ENCODE data around the gene GEMIN7.
A peak's percentile ranks its signal among the peaks of the same experiment; 100 is the strongest.

Gene GEMIN7

DNA sequence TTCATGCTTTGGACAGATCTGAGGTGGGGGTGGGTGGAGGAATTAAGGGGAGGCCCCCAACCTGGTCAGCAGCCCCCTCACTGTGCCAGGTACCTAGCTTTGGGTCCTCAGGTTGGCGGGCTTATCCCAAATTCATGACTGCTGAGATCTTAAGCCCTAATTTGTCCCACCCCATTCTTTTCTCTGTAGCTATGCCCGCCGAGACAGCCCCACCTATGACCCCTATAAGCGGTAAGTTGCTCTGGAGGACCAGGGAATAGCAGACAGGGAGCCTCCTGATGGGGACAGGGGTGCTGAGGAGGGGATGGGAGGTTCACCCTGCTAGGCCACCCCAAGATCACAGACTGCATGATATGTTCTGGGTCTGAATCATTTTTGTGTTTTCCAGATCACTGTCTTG lies 17.1 kb upstream of the GEMIN7 start:
- no peak for DNase-seq (ENCODE audit: low read depth in 3 of 3)

GRCh38 chr19:45063851-45064801 lies 14.9 kb upstream of the GEMIN7 start:
- DNase-seq (ENCODE audit: low read depth in 3 of 3), result no peak

DNA sequence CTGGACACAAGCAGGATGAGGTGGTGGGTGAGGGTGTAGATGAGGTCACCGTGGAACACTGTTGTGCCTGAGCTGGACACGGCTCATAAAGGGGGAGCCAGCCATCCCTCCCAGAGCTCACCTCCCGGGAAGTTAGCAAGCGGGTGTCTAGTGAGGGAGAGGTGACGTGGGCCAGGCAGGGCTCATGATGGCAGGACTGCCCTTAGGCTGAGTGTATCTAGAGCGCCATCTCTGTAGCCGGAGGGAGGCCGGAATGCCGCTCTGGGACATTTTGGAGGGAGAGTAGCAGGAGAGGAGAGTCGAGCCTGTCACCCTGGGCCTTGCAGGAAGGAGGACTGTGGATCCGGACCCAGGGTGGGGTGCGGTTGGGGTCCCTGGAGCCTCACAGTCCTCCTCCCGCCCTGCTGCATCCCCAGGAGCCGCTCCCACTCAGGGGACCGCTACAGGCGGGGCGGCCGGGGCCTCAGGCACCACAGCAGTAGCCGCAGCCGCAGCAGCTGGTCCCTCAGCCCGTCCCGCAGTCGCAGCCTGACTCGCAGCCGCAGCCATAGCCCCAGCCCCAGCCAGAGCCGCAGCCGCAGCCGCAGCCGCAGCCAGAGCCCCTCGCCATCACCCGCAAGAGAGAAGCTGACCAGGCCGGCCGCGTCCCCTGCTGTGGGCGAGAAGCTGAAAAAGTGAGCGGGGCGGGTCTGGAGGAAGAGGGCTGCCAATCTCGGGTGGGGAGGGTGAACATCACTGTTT lies 12.0 kb upstream of the GEMIN7 start:
- no peak for DNase-seq (ENCODE audit: low read depth in 3 of 3)

DNA sequence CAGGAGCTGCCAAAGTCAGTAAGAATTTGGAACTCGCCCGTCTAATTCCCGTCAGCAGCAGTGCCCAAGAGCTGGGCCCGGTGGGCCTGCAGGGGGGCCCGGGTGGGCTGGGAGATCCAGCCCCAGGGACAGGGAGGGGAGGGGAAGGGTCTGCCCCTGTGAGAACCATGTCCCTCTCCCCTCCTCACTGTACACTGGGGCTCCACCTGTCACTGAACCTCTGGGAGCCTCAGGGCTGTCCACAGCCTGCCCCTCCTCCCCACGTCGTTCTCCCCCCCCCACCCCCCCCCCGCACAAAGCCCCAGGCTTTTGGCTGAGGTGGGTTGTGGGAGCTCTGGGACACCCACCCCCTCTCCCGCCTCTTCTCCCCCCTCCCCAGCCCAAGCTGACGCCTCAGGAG lies 11.0 kb upstream of the GEMIN7 start:
- no peak for DNase-seq (ENCODE audit: low read depth in 3 of 3)

DNA sequence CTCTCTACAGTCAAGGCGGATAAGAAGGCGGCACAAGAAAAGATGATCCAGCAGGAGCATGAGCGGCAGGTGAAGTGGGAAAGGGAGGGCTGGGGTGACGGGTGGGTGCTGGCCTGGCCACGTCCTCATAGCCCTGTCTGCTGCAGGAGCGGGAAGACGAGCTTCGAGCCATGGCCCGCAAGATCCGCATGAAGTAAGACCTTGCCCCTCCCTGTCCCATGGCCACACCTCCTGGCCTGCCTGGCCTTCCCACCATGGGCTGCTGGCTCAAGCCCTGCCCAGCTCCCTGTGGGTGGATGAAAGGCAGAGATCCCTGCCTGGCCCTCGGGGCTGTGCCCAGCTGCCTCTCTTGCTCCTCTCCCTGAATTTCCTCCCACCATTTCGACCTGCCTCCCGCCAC lies 10.0 kb upstream of the GEMIN7 start:
- no peak for DNase-seq (ENCODE audit: low read depth in 3 of 3)

DNA sequence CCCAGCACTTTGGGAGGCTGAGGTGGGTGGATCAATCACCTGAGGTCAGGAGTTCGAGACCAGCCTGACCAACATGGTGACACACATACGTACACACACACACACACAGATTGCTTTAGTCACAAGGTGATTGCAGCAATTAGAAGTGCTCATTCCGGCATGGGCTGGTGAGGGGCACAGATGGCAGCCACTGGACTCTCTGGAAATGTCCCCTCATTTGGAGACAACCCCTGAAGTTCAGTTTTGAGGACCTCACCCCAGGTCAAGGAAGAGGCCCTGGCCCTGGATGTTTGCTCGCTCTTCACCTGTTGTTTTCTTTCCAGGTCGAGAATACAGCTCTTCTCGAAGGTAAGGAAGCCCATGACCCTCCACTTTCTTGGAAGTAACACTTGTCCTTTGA lies 8.8 kb upstream of the GEMIN7 start:
- DNase-seq (ENCODE audit: low read depth in 3 of 3), result no peak

- DNase-seq (ENCODE audit: low read depth in 3 of 3), result no peak
Measured at GRCh38 chr19:45070861-45071544, 8.1 kb upstream of the GEMIN7 start.

GRCh38 chr19:45071545-45071938 lies 7.5 kb upstream of the GEMIN7 start:
- no peak for DNase-seq (ENCODE audit: low read depth in 3 of 3)

DNA sequence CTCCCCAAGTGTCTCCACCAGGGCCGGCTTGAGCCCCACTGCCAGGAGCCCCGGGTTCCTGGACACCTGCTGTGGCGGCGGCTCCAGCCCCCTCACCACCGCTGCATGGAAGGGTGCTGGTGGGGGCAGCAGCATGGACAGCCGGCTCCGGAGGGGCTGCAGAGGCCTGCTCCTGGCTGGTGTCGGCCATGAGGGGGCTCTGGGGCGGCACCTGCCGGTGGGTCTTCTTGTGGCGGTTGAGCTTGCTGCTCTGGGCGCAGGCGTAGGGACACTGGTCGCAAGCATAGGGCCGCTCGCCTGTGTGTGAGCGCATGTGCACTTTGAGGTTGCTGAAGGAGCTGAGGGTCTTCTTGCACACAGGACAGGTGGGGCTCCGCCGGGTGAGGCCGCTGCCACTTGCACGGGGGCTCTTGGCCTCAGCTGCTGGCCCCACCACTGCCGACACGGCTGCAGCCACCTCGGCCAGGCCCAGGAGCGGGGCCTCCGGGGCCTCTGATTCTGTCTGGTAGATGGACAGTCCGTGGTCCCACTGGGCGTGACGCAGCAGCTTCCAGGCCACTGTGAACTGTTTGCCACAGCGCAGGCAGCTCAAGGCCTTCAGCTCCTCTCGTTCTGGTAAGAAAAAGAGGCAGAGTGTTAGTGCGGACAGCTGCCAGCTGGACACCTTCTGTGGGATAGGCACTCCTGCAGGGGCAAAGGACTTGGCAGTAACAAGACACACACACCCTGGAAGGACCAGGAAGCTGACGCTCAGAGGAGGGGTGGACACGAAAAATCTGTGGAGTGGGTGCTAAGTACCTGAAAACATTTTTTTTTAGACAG lies 6.9 kb upstream of the GEMIN7 start:
- DNase-seq (ENCODE audit: low read depth in 3 of 3), result no peak

- DNase-seq (ENCODE audit: low read depth in 3 of 3), result no peak
Measured at GRCh38 chr19:45074744-45075300, 4.2 kb upstream of the GEMIN7 start.

DNA sequence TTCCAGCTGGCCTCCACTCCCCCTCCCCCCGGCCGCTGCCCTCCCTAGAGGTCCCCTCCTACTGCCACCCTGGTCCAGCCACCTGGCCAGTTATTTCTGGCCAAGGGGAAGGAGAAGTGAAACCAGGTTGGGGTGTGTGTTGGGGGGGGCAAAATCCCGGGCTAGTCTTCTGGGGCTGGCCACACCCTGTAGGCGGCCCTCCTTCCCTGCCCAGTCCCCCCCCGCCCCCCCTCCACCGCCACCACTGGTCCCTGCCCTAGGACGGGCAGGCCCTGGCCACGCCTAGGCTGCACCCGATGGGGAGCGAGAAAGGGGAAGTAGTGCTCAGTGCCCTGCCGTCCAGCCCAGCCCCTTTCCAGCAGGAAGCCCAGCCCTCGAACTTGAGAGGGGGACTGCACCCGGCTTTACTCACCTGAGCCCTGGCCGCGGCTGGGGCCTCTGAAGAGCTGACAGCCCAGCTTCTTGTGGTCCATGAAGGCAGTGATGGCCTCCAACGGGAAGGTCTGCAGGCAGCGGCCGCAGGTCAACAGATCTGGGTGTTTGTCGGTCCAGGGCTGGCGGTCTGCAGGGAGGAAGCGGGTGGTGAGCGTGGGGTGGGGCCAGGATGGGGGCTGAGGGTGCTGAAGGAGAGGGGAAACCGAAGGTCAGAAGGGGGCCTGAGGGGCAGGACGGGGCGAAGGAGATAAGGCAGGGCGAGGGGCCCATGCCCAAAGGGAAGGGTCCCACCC lies 3.6 kb upstream of the GEMIN7 start:
- DNase-seq (ENCODE audit: low read depth in 3 of 3), result peak in 1 of 3 experiments; percentile 34

DNA sequence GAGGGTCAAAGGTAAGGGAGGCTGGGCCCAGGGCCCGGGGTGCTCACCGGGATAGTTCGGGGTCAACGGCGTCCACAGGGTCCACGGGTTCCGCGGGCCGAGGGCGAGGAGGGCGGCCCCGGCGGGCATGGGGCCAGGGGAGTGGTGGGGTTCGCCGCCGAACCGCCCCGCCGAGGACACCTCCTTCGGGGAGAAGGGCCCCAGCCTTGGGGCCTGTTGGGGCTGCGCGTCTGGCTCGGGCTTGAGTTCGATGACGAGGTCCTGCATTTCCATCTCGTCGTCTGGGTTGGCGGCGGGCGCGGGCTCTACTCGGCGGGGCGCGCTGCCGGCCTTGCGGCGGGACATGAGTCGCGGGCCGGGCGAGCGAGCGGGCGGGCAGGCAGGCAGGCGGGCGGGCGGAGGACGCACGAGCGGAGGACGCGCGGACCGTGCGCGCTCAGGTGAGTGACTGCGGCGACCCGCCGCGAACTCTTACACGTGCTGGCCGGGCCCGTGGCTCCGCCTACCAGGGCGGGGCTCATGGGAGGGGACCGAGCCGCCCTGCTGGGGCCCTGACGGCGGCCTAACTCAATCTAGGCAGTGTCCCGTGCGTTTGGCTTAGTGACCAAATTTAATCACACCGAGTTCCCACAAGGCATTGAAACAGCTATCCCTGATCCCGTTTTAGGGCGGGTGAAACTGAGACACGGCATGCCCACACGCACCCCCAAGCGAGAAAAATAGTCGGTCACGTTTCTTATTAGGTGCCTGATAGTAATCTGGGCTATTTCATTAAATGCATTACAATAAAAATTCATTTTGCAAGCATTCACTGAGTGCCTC lies 2.8 kb upstream of the GEMIN7 start, which contains the start of gene ZNF296:
Gene ZNF296 (minus strand): TSS at position 450 of the 822 bp plus-strand sequence. CDS start 105 bp downstream, at position 345.
- peak; percentile 54 to 85 (median 71) for DNase-seq (ENCODE audit: low read depth in 3 of 3)

- no peak for DNase-seq (ENCODE audit: low read depth in 3 of 3)
Measured at GRCh38 chr19:45076851-45077730, 2.0 kb upstream of the GEMIN7 start.

GRCh38 chr19:45078390-45079062 lies 534 bp upstream of the GEMIN7 start:
- no peak for DNase-seq (ENCODE audit: low read depth in 3 of 3)

DNA sequence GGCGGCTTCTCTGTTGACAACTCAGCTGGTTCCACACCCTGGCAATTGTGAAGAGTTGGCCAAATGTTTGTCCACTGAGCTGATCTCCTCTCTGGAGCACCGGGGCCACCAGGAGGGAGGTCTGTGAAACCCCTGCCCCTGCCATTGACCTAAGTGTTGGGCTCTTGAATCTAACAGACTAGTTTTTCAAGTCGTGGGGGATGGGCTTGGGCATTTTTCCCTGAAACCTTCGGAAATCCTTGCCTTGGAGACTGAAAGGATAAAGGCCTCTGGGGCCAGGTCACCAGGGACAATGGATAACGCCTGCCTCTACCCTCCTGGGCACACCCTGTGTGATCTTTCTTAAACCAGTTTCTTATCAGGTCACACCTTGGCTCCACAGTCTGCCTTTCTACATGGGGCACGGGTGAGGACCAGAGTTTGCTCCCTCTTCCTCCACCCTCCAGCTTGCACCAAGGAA lies 881 bp downstream of the GEMIN7 start:
- no peak for DNase-seq (ENCODE audit: low read depth in 3 of 3)

GRCh38 chr19:45082170-45082569 lies 3.1 kb downstream of the GEMIN7 start:
- no peak for DNase-seq (ENCODE audit: low read depth in 3 of 3)

GRCh38 chr19:45086480-45086879 lies 7.4 kb downstream of the GEMIN7 start:
- no peak for DNase-seq (ENCODE audit: low read depth in 3 of 3)

GRCh38 chr19:45087531-45087930 lies 8.5 kb downstream of the GEMIN7 start:
- DNase-seq (ENCODE audit: low read depth in 3 of 3), result peak in 1 of 3 experiments; percentile 11

Data from stimulated activated CD4-positive, alpha-beta T cell treated with anti-CD3 and anti-CD28 coated beads, TNF-alpha, amount 100 ng/mL, for 24 hours (primary cell).